IPS-20b (cell line): ENCODE results near the gene CACNB2.
"Not testable (repeated sequence)": the region's sequence is repeated elsewhere in the genome, so short reads cannot be mapped to it uniquely, and the experiment has no call there.

Source experiments
- H3K27ac ChIP-seq: one replicate; pipeline ENCODE4 v1.5.1; 2013; ENCODE audit warnings: low read length
- H3K27me3 ChIP-seq: 2 replicates; pipeline ENCODE4 v1.6.1; 2013; ENCODE audit warnings: mild to moderate bottlenecking, low read length, inconsistent platforms; ENCODE audit not compliant: insufficient read depth
- H3K36me3 ChIP-seq: 2 replicates; pipeline ENCODE4 v1.6.1; 2013; ENCODE audit warnings: low read depth, mild to moderate bottlenecking, inconsistent platforms, low read length, moderate library complexity; ENCODE audit not compliant: insufficient read depth
- H3K4me1 ChIP-seq: 2 replicates; pipeline ENCODE4 v1.6.1; 2013; ENCODE audit warnings: mild to moderate bottlenecking, control low read depth, inconsistent platforms, low read length, moderate library complexity; ENCODE audit not compliant: insufficient read depth
- H3K4me3 ChIP-seq: 2 replicates; pipeline ENCODE4 v1.5.1; 2013; ENCODE audit warnings: mild to moderate bottlenecking, low read length, inconsistent platforms
- H3K9ac ChIP-seq: 2 replicates; pipeline ENCODE4 v1.6.1; 2013; ENCODE audit warnings: low read depth, mild to moderate bottlenecking, inconsistent platforms, low read length, moderate library complexity
- H3K9me3 ChIP-seq: 2 replicates; pipeline ENCODE4 v1.6.1; 2013; ENCODE audit warnings: mild to moderate bottlenecking, low read depth, low read length, inconsistent platforms; ENCODE audit not compliant: insufficient read depth

CACNB2 gene

GRCh38 chr10:18203471-18203870 lies 63.2 kb downstream of the CACNB2 start:
- H3K4me3 ChIP-seq: no peak overlapping the region
- no peak overlapping the region for H3K27ac ChIP-seq
- H3K36me3 ChIP-seq: no peaks in the 10 kb centered on the region
- no peak overlapping the region for H3K9ac ChIP-seq
- H3K9me3 ChIP-seq: no peaks in the 10 kb centered on the region
- no peaks in the 10 kb centered on the region for H3K4me1 ChIP-seq
- H3K27me3 ChIP-seq: no peaks in the 10 kb centered on the region

GRCh38 chr10:18204039-18204835 lies 64.0 kb downstream of the CACNB2 start:
- no peaks in the 10 kb centered on the region for H3K36me3 ChIP-seq
- no peak overlapping the region for H3K27ac ChIP-seq
- no peaks in the 10 kb centered on the region for H3K9me3 ChIP-seq
- H3K4me1 ChIP-seq: no peaks in the 10 kb centered on the region
- no peaks in the 10 kb centered on the region for H3K27me3 ChIP-seq
- no peak overlapping the region for H3K4me3 ChIP-seq
- no peak overlapping the region for H3K9ac ChIP-seq

- Histone ChIP-seq H3K4me3 (no peak overlapping the region), H3K4me1 (no peaks in the 10 kb centered on the region), H3K27ac (no peak overlapping the region), H3K9ac (no peak overlapping the region), H3K36me3 (no peaks in the 10 kb centered on the region), H3K9me3 (no peaks in the 10 kb centered on the region), H3K27me3 (no peaks in the 10 kb centered on the region)
These were observed 65.0 kb downstream of the CACNB2 start for GRCh38 chr10:18205098-18205834.

- not testable (repeated sequence) for H3K9me3 ChIP-seq, H3K36me3 ChIP-seq, H3K27me3 ChIP-seq, H3K4me3 ChIP-seq, H3K9ac ChIP-seq, H3K4me1 ChIP-seq, H3K27ac ChIP-seq
These were observed 68.0 kb downstream of the CACNB2 start for GRCh38 chr10:18208186-18208585.

DNA sequence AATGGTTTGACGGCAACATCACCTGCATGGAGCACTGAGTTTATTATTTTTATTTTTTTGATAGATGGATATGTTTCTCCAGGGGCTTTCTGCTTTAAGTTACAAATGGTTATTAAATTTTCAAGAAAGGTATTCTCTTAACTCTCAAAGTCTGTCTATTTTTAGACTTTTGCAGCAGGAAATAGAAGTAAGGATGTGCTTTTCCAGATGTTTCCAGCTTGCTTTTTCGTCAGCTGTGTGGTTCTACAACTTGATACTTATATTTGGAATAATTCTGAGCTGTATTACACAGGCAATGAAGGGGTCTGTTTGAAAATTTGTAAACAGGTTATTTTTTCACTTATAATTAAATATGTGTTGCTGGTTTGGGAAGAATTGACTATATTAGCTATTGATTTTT lies 69.0 kb downstream of the CACNB2 start:
- Histone ChIP-seq H3K27ac (no peak overlapping the region), H3K27me3 (no peaks in the 10 kb centered on the region), H3K9me3 (no peaks in the 10 kb centered on the region), H3K9ac (no peak overlapping the region), H3K4me1 (no peaks in the 10 kb centered on the region), H3K36me3 (no peaks in the 10 kb centered on the region), H3K4me3 (no peak overlapping the region)

GRCh38 chr10:18210711-18211110 lies 70.5 kb downstream of the CACNB2 start:
- Histone ChIP-seq H3K27me3 (no peaks in the 10 kb centered on the region), H3K27ac (no peak overlapping the region), H3K4me3 (no peak overlapping the region), H3K36me3 (no peaks in the 10 kb centered on the region), H3K9me3 (no peaks in the 10 kb centered on the region), H3K4me1 (no peaks in the 10 kb centered on the region), H3K9ac (no peak overlapping the region)

DNA sequence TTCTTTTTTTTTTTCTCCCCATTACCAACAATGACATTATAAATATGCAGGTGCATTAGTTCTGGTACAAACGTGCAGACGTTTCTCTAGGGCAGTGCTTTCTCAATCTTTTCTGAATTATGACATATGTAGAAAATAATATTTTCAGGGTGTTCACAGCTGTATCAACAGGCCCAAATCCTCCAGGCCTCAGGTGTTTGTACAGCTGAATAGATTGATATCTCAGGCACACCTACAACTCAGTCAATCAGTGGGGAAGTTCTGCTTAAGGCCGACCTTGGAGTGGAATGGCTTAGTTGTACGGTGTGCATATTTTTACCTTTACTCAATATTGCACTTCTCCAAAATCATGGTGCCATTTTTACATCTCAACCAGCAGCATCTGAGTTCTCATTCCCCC lies 71.6 kb downstream of the CACNB2 start:
- Histone ChIP-seq H3K9ac (no peak overlapping the region), H3K36me3 (no peaks in the 10 kb centered on the region), H3K9me3 (no peaks in the 10 kb centered on the region), H3K4me3 (no peak overlapping the region), H3K27ac (no peak overlapping the region), H3K27me3 (no peaks in the 10 kb centered on the region), H3K4me1 (no peaks in the 10 kb centered on the region)

DNA sequence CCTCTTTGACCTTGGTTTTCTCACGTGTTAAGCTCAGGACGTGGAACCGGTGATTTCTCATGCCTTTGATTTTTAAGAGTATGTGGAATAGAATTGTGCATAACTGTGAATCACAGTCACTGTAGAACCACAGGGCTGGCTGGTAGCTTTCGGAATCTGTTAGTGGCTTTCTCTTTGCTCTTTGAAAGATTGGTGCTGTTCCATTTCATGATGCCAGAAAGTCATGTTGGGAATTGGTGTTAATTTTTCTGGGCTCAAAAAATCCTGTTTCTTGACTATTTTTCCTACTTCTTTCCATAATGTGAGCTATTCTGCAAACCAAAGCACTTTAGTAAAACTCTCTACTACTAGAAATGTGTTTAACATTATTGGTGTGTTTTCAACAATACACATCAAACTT lies 73.0 kb downstream of the CACNB2 start:
- H3K36me3 ChIP-seq: no peaks in the 10 kb centered on the region
- no peaks in the 10 kb centered on the region for H3K4me1 ChIP-seq
- H3K4me3 ChIP-seq: no peak overlapping the region
- H3K27me3 ChIP-seq: no peaks in the 10 kb centered on the region
- no peaks in the 10 kb centered on the region for H3K9me3 ChIP-seq
- no peak overlapping the region for H3K9ac ChIP-seq
- H3K27ac ChIP-seq: no peak overlapping the region

GRCh38 chr10:18214691-18215563 lies 74.7 kb downstream of the CACNB2 start:
- Histone ChIP-seq H3K9me3 (no peaks in the 10 kb centered on the region), H3K4me1 (no peaks in the 10 kb centered on the region), H3K36me3 (no peaks in the 10 kb centered on the region), H3K27me3 (no peaks in the 10 kb centered on the region), H3K27ac (no peak overlapping the region), H3K9ac (no peak overlapping the region), H3K4me3 (no peak overlapping the region)

- no peaks in the 10 kb centered on the region for H3K4me1 ChIP-seq
- H3K9me3 ChIP-seq: no peaks in the 10 kb centered on the region
- H3K27ac ChIP-seq: no peak overlapping the region
- no peaks in the 10 kb centered on the region for H3K27me3 ChIP-seq
- no peaks in the 10 kb centered on the region for H3K36me3 ChIP-seq
- no peak overlapping the region for H3K9ac ChIP-seq
- no peak overlapping the region for H3K4me3 ChIP-seq
These were observed 76.3 kb downstream of the CACNB2 start for GRCh38 chr10:18216482-18216881.

GRCh38 chr10:18217577-18217976 lies 77.4 kb downstream of the CACNB2 start:
- no peaks in the 10 kb centered on the region for H3K9me3 ChIP-seq
- no peak overlapping the region for H3K9ac ChIP-seq
- H3K27ac ChIP-seq: no peak overlapping the region
- no peaks in the 10 kb centered on the region for H3K4me1 ChIP-seq
- H3K27me3 ChIP-seq: no peaks in the 10 kb centered on the region
- no peaks in the 10 kb centered on the region for H3K36me3 ChIP-seq
- no peak overlapping the region for H3K4me3 ChIP-seq
